ENCODE data around the gene HNF1B. TPM values are rescaled to one million over a fixed set of nuclear protein-coding genes. Genes with fewer than 3 reads are reported as not detected.

The HNF1B gene
- total and polyA plus RNA-seq, 8 donors, result 9.6 to 40.6 (median 36.1) TPM

GRCh38 chr17:37671824-37672547 lies 72.9 kb downstream of the HNF1B start:
- no peaks in the 10 kb centered on the region for H3K36me3 ChIP-seq

GRCh38 chr17:37671028-37671823 lies 73.6 kb downstream of the HNF1B start:
- Histone ChIP-seq H3K36me3 (no peaks in the 10 kb centered on the region), H3K4me3 (no peak overlapping the region), H3K4me1 (no peaks in the 10 kb centered on the region), H3K27ac (no peak overlapping the region), H3K9me3 (no peaks in the 10 kb centered on the region), H3K27me3 (no peaks in the 10 kb centered on the region)
- intact Hi-C loops (cut with DNase I), result no loop called here
- peak in 1 of 4 donors; percentile 55 for DNase-seq
- TF ChIP-seq, protein P1, sequence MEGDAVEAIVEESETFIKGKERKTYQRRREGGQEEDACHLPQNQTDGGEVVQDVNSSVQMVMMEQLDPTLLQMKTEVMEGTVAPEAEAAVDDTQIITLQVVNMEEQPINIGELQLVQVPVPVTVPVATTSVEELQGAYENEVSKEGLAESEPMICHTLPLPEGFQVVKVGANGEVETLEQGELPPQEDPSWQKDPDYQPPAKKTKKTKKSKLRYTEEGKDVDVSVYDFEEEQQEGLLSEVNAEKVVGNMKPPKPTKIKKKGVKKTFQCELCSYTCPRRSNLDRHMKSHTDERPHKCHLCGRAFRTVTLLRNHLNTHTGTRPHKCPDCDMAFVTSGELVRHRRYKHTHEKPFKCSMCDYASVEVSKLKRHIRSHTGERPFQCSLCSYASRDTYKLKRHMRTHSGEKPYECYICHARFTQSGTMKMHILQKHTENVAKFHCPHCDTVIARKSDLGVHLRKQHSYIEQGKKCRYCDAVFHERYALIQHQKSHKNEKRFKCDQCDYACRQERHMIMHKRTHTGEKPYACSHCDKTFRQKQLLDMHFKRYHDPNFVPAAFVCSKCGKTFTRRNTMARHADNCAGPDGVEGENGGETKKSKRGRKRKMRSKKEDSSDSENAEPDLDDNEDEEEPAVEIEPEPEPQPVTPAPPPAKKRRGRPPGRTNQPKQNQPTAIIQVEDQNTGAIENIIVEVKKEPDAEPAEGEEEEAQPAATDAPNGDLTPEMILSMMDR (IDR thresholded peaks at IDR 0.05), result no peak
- peak; percentile 24 for ATAC-seq

More at GRCh38 chr17:37671824-37672547, 72.9 kb downstream of the HNF1B start:
- H3K27me3 ChIP-seq, result no peaks in the 10 kb centered on the region
- DNase-seq, result no peak
- H3K27ac ChIP-seq, result no peak overlapping the region
- no peaks in the 10 kb centered on the region for H3K9me3 ChIP-seq
- no peak overlapping the region for H3K4me3 ChIP-seq
- peak; percentile 84 for ATAC-seq
- TF ChIP-seq, protein P1 (IDR thresholded peaks at IDR 0.05), result no peak
- intact Hi-C loops (cut with DNase I), result no loop called here
- H3K4me1 ChIP-seq, result no peaks in the 10 kb centered on the region

- H3K27me3 ChIP-seq, result no peaks in the 10 kb centered on the region
- DNase-seq, result no peak
- no peak overlapping the region for H3K4me3 ChIP-seq
- H3K4me1 ChIP-seq, result no peaks in the 10 kb centered on the region
- H3K9me3 ChIP-seq, result no peaks in the 10 kb centered on the region
- no peaks in the 10 kb centered on the region for H3K36me3 ChIP-seq
- ATAC-seq, result no peak
- TF ChIP-seq, protein P1 (IDR thresholded peaks at IDR 0.05), result no peak
- intact Hi-C loops (cut with DNase I), result no loop called here
- no peak overlapping the region for H3K27ac ChIP-seq
These were observed 77.8 kb downstream of the HNF1B start for GRCh38 chr17:37667039-37667438.

GRCh38 chr17:37664214-37664613 lies 80.6 kb downstream of the HNF1B start:
- TF ChIP-seq, protein P1 (IDR thresholded peaks at IDR 0.05), result no peak
- ATAC-seq (no peak), DNase-seq (no peak)
- no peaks in the 10 kb centered on the region for H3K27me3 ChIP-seq
- no peaks in the 10 kb centered on the region for H3K36me3 ChIP-seq
- H3K27ac ChIP-seq, result no peak overlapping the region
- intact Hi-C loops (cut with DNase I), result no loop called here
- H3K4me1 ChIP-seq, result no peaks in the 10 kb centered on the region
- H3K9me3 ChIP-seq, result no peaks in the 10 kb centered on the region
- no peak overlapping the region for H3K4me3 ChIP-seq

DNA sequence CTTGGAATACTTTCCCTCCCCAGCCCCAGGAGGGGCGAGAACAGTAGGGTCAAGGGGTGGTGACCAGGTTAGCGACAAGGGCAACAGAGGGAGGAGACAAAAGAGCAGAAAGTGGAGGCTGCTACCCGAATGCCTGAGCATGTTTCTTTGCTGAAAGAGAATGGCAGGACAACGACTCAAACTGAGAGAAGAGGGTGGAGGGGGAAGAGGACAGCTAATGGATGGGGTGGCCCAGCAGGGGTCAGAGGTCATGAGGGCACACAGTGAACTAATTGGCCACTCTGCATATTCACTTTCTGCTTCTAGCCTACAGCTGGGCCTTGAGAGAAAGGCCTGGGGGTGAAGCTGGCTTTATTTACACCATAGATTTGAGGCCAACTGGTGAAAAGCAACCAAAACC lies 82.5 kb downstream of the HNF1B start:
- H3K4me3 ChIP-seq, result no peak overlapping the region
- intact Hi-C loops (cut with DNase I), result no loop called here
- H3K36me3 ChIP-seq, result no peaks in the 10 kb centered on the region
- ATAC-seq (no peak), DNase-seq (no peak)
- TF ChIP-seq, protein P1 (IDR thresholded peaks at IDR 0.05), result no peak
- H3K4me1 ChIP-seq, result no peaks in the 10 kb centered on the region
- no peaks in the 10 kb centered on the region for H3K9me3 ChIP-seq
- no peak overlapping the region for H3K27ac ChIP-seq
- H3K27me3 ChIP-seq, result no peaks in the 10 kb centered on the region
